SK-N-SH treated with all-trans-retinoic acid at 6 μM for 48 hours (cell line): ENCODE data around the gene MAP4K4.

Source experiments
- ARNTL ChIP-seq: fragments of 450-650 bp; formaldehyde crosslinking; IDR thresholded peaks from 2 replicates; pipeline ENCODE4 v1.5.0; 2020; ENCODE audit warnings: low read depth, mild to moderate bottlenecking, moderate library complexity, borderline replicate concordance
- BACH2 ChIP-seq: fragments of 250-450 bp; sonication (Bioruptor Pico); IDR thresholded peaks from 2 replicates; pipeline ENCODE4 v1.9.0; 2021; ENCODE audit warnings: mild to moderate bottlenecking, borderline replicate concordance
- ESRRG ChIP-seq: fragments of 250-450 bp; sonication (Bioruptor Pico); IDR thresholded peaks from 2 replicates; pipeline ENCODE4 v1.6.1; 2021; ENCODE audit warnings: mild to moderate bottlenecking
- GLIS3 ChIP-seq: fragments of 250-450 bp; sonication (Bioruptor Pico); IDR thresholded peaks from 2 replicates; pipeline ENCODE4 v1.5.0; 2020; ENCODE audit warnings: mild to moderate bottlenecking, moderate library complexity
- ISL1 ChIP-seq: fragments of 250-450 bp; sonication (Bioruptor Pico); IDR thresholded peaks from 2 replicates; pipeline ENCODE4 v2.1.2; 2022; ENCODE audit warnings: mild to moderate bottlenecking, moderate library complexity
- TCF4 ChIP-seq: fragments of 250-450 bp; sonication (Bioruptor Pico); IDR thresholded peaks from 2 replicates; pipeline ENCODE4 v1.8.0; 2021; ENCODE audit warnings: mild to moderate bottlenecking, moderate library complexity, borderline replicate concordance
- ZC3H10 ChIP-seq: fragments of 250-450 bp; sonication (Bioruptor Pico); IDR thresholded peaks from 2 replicates; pipeline ENCODE4 v1.5.1; 2021; ENCODE audit warnings: mild to moderate bottlenecking, moderate library complexity
- ZFP30 ChIP-seq: fragments of 450-650 bp; formaldehyde crosslinking; IDR thresholded peaks from 2 replicates; pipeline ENCODE4 v1.5.0; 2022; ENCODE audit warnings: mild to moderate bottlenecking, moderate library complexity
- TF ChIP-seq, protein P1 (sequence below): fragments of 250-450 bp; sonication (Bioruptor Pico); IDR thresholded peaks from 2 replicates; pipeline ENCODE4 v1.8.0; 2020; ENCODE audit warnings: mild to moderate bottlenecking, moderate library complexity, borderline replicate concordance
- TF ChIP-seq, protein P2 (sequence below): fragments of 250-450 bp; sonication (Bioruptor Pico); IDR thresholded peaks from 2 replicates; pipeline ENCODE4 v1.5.1; 2020; ENCODE audit warnings: low read depth, mild to moderate bottlenecking, moderate library complexity

GRCh38 chr2:101868525-101868924 is 171.0 kb downstream of the MAP4K4 start:
- TF ChIP-seq ARNTL (CRISPR knock-in tag) (no peak), ZC3H10 (CRISPR knock-in tag) (no peak), GLIS3 (CRISPR knock-in tag) (no peak), TCF4 (CRISPR knock-in tag) (no peak), ISL1 (CRISPR knock-in tag) (no peak), ZFP30 (CRISPR knock-in tag) (no peak), BACH2 (CRISPR knock-in tag) (no peak), ESRRG (CRISPR knock-in tag) (no peak)
- TF ChIP-seq, protein P1, sequence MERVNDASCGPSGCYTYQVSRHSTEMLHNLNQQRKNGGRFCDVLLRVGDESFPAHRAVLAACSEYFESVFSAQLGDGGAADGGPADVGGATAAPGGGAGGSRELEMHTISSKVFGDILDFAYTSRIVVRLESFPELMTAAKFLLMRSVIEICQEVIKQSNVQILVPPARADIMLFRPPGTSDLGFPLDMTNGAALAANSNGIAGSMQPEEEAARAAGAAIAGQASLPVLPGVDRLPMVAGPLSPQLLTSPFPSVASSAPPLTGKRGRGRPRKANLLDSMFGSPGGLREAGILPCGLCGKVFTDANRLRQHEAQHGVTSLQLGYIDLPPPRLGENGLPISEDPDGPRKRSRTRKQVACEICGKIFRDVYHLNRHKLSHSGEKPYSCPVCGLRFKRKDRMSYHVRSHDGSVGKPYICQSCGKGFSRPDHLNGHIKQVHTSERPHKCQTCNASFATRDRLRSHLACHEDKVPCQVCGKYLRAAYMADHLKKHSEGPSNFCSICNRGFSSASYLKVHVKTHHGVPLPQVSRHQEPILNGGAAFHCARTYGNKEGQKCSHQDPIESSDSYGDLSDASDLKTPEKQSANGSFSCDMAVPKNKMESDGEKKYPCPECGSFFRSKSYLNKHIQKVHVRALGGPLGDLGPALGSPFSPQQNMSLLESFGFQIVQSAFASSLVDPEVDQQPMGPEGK (CRISPR knock-in tag): no peak
- TF ChIP-seq, protein P2, sequence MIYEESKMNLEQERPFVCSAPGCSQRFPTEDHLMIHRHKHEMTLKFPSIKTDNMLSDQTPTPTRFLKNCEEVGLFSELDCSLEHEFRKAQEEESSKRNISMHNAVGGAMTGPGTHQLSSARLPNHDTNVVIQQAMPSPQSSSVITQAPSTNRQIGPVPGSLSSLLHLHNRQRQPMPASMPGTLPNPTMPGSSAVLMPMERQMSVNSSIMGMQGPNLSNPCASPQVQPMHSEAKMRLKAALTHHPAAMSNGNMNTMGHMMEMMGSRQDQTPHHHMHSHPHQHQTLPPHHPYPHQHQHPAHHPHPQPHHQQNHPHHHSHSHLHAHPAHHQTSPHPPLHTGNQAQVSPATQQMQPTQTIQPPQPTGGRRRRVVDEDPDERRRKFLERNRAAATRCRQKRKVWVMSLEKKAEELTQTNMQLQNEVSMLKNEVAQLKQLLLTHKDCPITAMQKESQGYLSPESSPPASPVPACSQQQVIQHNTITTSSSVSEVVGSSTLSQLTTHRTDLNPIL (CRISPR knock-in tag): no peak
